Upper lobe of left lung (tissue), 4 donors: ENCODE measurements around the gene MME.

Experiments used
- CTCF ChIP-seq, 6 experiments: fragments of 450-650 bp in 4 of 6; fragments of 200-600 bp in 2 of 6; sonication (generic) in 2 of 6; IDR thresholded peaks; one replicate each; pipeline ENCODE4 v1.5.1; 2016 to 2019; ENCODE audit warnings: antibody characterized with exemption in 6 of 6
- EP300 ChIP-seq, 4 donors: sonication (generic); formaldehyde crosslinking; IDR thresholded peaks; one replicate each; pipeline ENCODE4 v1.5.1; 2017; ENCODE audit warnings: antibody characterized with exemption in 4 of 4, control low read depth in 2 of 4
- POLR2A ChIP-seq, 4 donors: fragments of 450-650 bp; IDR thresholded peaks; one replicate each; pipeline ENCODE4 v1.5.1; 2016 to 2017; ENCODE audit warnings: antibody characterized with exemption in 4 of 4, mild to moderate bottlenecking in 2 of 4

- TF ChIP-seq POLR2A (IDR thresholded peaks at IDR 0.05) (no peak), CTCF (IDR thresholded peaks at IDR 0.05) (no peak), EP300 (IDR thresholded peaks at IDR 0.05) (no peak)
Observed at GRCh38 chr3:155149494-155149893, 69.4 kb downstream of the MME start.
